Lower leg skin (tissue), 4 donors: ENCODE measurements around the gene PLIN4. TPM values are rescaled to one million over a fixed set of nuclear protein-coding genes. Genes with fewer than 3 reads are reported as not detected.

Experiments
- DNase-seq, 2 donors: peaks; one replicate each; pipeline ENCODE4 v3.0.0-alpha.2; 2019; ENCODE audit warnings: low spot score in 2 of 2
- H3K4me3 ChIP-seq: fragments of 200-600 bp; sonication (generic); 2 replicates; pipeline ENCODE4 v1.5.1; 2017; ENCODE audit warnings: mild to moderate bottlenecking, low read depth; ENCODE audit not compliant: poor library complexity, severe bottlenecking
- POLR2A ChIP-seq, 2 donors: fragments of 450-650 bp; IDR thresholded peaks; one replicate each; pipeline ENCODE4 v1.6.1; 2016 to 2017; ENCODE audit warnings: antibody characterized with exemption in 2 of 2, mild to moderate bottlenecking in 1 of 2, moderate library complexity in 1 of 2
- WGBS, 2 donors: methylation state at CpG; one replicate each; pipeline ENCODE4 v1.1.5; 2018; 5-methylcytosine and 5-hydroxymethylcytosine counted together
- intact Hi-C: fragments of 100-400 bp; cut with DNase I; formaldehyde crosslinking; loops from one replicate; pipeline ENCODE4 v1.15.0; 2023; ENCODE audit warnings: low total_unique reads
- total RNA-seq, 4 donors: library from RNA; depleted of rRNA; stranded (reverse); fragments of >200 nt; gene quantifications; one replicate each; pipeline ENCODE4 v1.1.0, GENCODE V29; 2016
- TF ChIP-seq, protein P1 (sequence below), 3 donors: fragments of 450-650 bp; IDR thresholded peaks; one replicate each; pipeline ENCODE4 v1.5.1; 2016; ENCODE audit warnings: antibody characterized with exemption in 3 of 3, mild to moderate bottlenecking in 3 of 3, moderate library complexity in 2 of 3

Gene PLIN4
- total RNA-seq, 4 donors from 2014 or later, result 10.6 to 55.1 (median 24.2) TPM

- WGBS, 2 donors, result 70 to 71% methylated on average over 27 to 30 of the region's 34 CpGs
- TF ChIP-seq POLR2A (IDR thresholded peaks at IDR 0.05), result no peak
- TF ChIP-seq, protein P1, sequence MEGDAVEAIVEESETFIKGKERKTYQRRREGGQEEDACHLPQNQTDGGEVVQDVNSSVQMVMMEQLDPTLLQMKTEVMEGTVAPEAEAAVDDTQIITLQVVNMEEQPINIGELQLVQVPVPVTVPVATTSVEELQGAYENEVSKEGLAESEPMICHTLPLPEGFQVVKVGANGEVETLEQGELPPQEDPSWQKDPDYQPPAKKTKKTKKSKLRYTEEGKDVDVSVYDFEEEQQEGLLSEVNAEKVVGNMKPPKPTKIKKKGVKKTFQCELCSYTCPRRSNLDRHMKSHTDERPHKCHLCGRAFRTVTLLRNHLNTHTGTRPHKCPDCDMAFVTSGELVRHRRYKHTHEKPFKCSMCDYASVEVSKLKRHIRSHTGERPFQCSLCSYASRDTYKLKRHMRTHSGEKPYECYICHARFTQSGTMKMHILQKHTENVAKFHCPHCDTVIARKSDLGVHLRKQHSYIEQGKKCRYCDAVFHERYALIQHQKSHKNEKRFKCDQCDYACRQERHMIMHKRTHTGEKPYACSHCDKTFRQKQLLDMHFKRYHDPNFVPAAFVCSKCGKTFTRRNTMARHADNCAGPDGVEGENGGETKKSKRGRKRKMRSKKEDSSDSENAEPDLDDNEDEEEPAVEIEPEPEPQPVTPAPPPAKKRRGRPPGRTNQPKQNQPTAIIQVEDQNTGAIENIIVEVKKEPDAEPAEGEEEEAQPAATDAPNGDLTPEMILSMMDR (IDR thresholded peaks at IDR 0.05), result no peak
- H3K4me3 ChIP-seq, result no peak overlapping the region
- no peak for DNase-seq
- intact Hi-C loops, result no loop called here
These were observed 64.8 kb downstream of the PLIN4 start for GRCh38 chr19:4453232-4454179.

GRCh38 chr19:4452230-4452990, 65.9 kb downstream of the PLIN4 start:
- no peak overlapping the region for H3K4me3 ChIP-seq
- DNase-seq, result no peak
- TF ChIP-seq POLR2A (IDR thresholded peaks at IDR 0.05), result no peak
- TF ChIP-seq, protein P1 (IDR thresholded peaks at IDR 0.05), result no peak
- WGBS, 2 donors, result 83 to 89% methylated on average over 24 of the region's 24 CpGs
- intact Hi-C loops, result no loop called here

Other genes starting within 250 kb of the PLIN4 start
- gene SHD, start 239.2 kb downstream of the PLIN4 start, total RNA-seq, result not detected
- gene TMIGD2, start 216.1 kb downstream of the PLIN4 start, total RNA-seq, result not detected
- gene FSD1, start 213.9 kb downstream of the PLIN4 start, total RNA-seq, result under 1 TPM in 2 of 4 donors, not detected in 2; 0.16 to 0.64 TPM
- gene STAP2, start 179.7 kb downstream of the PLIN4 start, total RNA-seq, result 100 to 1,000 TPM in 2 of 4 donors, 10 to 100 TPM in 2; 78.5 to 159 (median 122) TPM
- 10 to 100 TPM in 1 of 4 donors, 1 to 10 TPM in 3; 4.4 to 10.6 (median 7.8) TPM for gene MPND, start 174.9 kb downstream of the PLIN4 start, total RNA-seq
- gene SH3GL1, start 117.9 kb downstream of the PLIN4 start, total RNA-seq, result 100 to 1,000 TPM; 109 to 117 (median 112) TPM
- gene CHAF1A, start 115.8 kb downstream of the PLIN4 start, total RNA-seq, result 10 to 100 TPM in 3 of 4 donors, 1 to 10 TPM in 1; 9.0 to 25.9 (median 12.6) TPM
- gene UBXN6, start 60.7 kb downstream of the PLIN4 start, total RNA-seq, result 100 to 1,000 TPM in 2 of 4 donors, 10 to 100 TPM in 2; 77.0 to 161 (median 111) TPM
- 10 to 100 TPM; 20.9 to 36.4 (median 30.1) TPM for gene HDGFL2, start 46.2 kb downstream of the PLIN4 start, total RNA-seq
- gene PLIN5, start 16.7 kb upstream of the PLIN4 start, total RNA-seq, result 10 to 100 TPM in 1 of 4 donors, 1 to 10 TPM in 3; 1.0 to 21.2 (median 5.3) TPM
- 1 to 10 TPM; 1.8 to 9.9 (median 2.7) TPM for gene LRG1, start 21.6 kb upstream of the PLIN4 start, total RNA-seq
- 1 to 10 TPM; 3.3 to 6.0 (median 3.6) TPM for gene SEMA6B, start 41.2 kb upstream of the PLIN4 start, total RNA-seq
- gene TNFAIP8L1, start 121.0 kb upstream of the PLIN4 start, total RNA-seq, result 10 to 100 TPM in 1 of 4 donors, 1 to 10 TPM in 3; 3.1 to 11.6 (median 7.0) TPM
- gene MYDGF, start 151.9 kb upstream of the PLIN4 start, total RNA-seq, result 10 to 100 TPM; 25.9 to 56.0 (median 29.6) TPM
- gene DPP9, start 205.4 kb upstream of the PLIN4 start, total RNA-seq, result 100 to 1,000 TPM in 1 of 4 donors, 10 to 100 TPM in 3; 76.7 to 125 (median 86.6) TPM